ENCODE data around the gene GAS2L2.
A peak's percentile ranks its signal among the peaks of the same experiment; 100 is the strongest.

GAS2L2 gene

GRCh38 chr17:35752945-35753764 lies at the start of gene GAS2L2:
GAS2L2 (minus strand) TSS chr17:35753239; CDS start chr17:35752850, 389 bp downstream.
- Histone ChIP-seq H3K36me3 (ENCODE audit: insufficient read depth, low read length) (no peaks in the 10 kb centered on the region), H3K9ac (ENCODE audit: low read depth, low read length) (no peak within 1 kb of the TSS), H3K4me1 (ENCODE audit: insufficient read depth, low read length) (peaks cover 8% of the 10 kb centered on the region; the same call in 1 of the 2 replicates), H3K9me3 (ENCODE audit: control insufficient read depth, insufficient read depth, low read length) (no peaks in the 10 kb centered on the region)

- no peak overlapping the region for H3K9ac ChIP-seq (ENCODE audit: low read depth, low read length)
- H3K9me3 ChIP-seq (ENCODE audit: control insufficient read depth, insufficient read depth, low read length), result no peaks in the 10 kb centered on the region
- no peaks in the 10 kb centered on the region for H3K36me3 ChIP-seq (ENCODE audit: insufficient read depth, low read length)
- no peaks in the 10 kb centered on the region for H3K4me1 ChIP-seq (ENCODE audit: insufficient read depth, low read length)
Measured at GRCh38 chr17:35801583-35802224, 48.7 kb upstream of the GAS2L2 start.

DNA sequence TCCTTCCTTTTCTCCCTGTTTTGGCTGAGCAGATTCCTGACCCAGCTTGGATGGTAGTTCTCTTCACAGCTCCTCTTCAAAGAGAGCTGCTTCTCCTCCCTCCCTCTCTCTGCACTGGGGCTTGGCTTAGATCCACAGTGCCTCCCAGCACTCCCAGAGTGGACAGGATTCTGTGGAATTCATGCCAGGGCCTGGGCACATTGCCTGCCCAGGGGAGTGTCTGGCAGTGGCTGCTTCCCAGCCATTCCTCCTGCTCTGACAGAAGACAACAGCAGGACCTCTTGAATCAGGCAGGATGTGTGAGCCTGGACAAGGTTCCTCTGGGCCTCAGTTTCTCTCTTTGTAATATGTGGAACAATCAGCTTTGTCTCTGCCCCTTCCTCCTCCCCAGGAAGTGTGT lies 46.9 kb upstream of the GAS2L2 start:
- H3K4me1 ChIP-seq (ENCODE audit: insufficient read depth, low read length), result no peaks in the 10 kb centered on the region
- no peaks in the 10 kb centered on the region for H3K36me3 ChIP-seq (ENCODE audit: insufficient read depth, low read length)
- no peak overlapping the region for H3K9ac ChIP-seq (ENCODE audit: low read depth, low read length)
- no peaks in the 10 kb centered on the region for H3K9me3 ChIP-seq (ENCODE audit: control insufficient read depth, insufficient read depth, low read length)

DNA sequence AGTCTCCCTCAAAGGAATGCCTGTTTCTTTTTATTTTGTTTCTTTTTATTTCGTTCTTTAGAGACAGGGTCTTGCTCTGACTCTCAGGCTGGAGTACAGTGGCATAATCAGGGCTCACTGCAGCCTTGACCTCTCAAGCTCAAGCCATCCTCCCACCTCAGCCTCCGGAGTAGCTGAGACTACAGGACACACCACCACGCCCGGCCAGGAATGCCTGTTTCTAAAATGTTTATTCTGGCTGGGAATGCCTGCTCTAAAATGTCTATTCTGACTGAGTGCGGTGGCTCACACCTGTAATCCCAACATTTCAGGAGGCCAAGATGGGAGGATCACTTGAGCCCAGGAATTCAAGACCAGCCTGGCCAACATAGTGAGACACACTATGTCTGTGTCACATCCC lies 44.9 kb upstream of the GAS2L2 start:
- H3K9ac ChIP-seq (ENCODE audit: low read depth, low read length), result no peak overlapping the region
- no peaks in the 10 kb centered on the region for H3K36me3 ChIP-seq (ENCODE audit: insufficient read depth, low read length)
- 0 out of 2 replicates have a peak, but pooled peaks cover 3% of the 10 kb centered on the region for H3K4me1 ChIP-seq (ENCODE audit: insufficient read depth, low read length)
- no peaks in the 10 kb centered on the region for H3K9me3 ChIP-seq (ENCODE audit: control insufficient read depth, insufficient read depth, low read length)

GRCh38 chr17:35797370-35797769 lies 44.3 kb upstream of the GAS2L2 start:
- Histone ChIP-seq H3K9me3 (ENCODE audit: control insufficient read depth, insufficient read depth, low read length) (no peaks in the 10 kb centered on the region), H3K4me1 (ENCODE audit: insufficient read depth, low read length) (0 out of 2 replicates have a peak, but pooled peaks cover 3% of the 10 kb centered on the region), H3K9ac (ENCODE audit: low read depth, low read length) (no peak overlapping the region), H3K36me3 (ENCODE audit: insufficient read depth, low read length) (no peaks in the 10 kb centered on the region)

GRCh38 chr17:35796942-35797341 lies 43.9 kb upstream of the GAS2L2 start:
- no peak overlapping the region for H3K9ac ChIP-seq (ENCODE audit: low read depth, low read length)
- H3K9me3 ChIP-seq (ENCODE audit: control insufficient read depth, insufficient read depth, low read length), result no peaks in the 10 kb centered on the region
- H3K36me3 ChIP-seq (ENCODE audit: insufficient read depth, low read length), result no peaks in the 10 kb centered on the region
- 0 out of 2 replicates have a peak, but pooled peaks cover 3% of the 10 kb centered on the region for H3K4me1 ChIP-seq (ENCODE audit: insufficient read depth, low read length)

DNA sequence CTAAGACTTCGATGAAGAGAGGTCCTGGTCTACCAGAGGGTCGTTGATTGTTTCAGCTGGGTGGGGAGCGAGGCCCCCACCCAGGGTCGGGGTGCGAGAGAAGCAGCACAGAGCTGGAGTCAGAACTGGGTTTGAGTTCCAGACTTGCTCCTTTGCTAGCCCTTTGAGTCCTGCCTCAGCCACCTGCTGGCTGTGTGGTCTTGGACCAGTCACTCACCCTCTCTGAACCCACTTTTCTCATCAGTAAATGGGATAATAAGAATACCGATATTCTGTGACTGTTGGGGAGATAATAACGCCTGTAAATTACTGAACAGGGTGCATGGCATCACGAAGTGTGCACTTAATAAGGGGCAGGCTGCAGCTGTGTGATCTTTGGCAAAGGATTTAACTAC lies 42.8 kb upstream of the GAS2L2 start:
- Histone ChIP-seq H3K9me3 (ENCODE audit: control insufficient read depth, insufficient read depth, low read length) (no peaks in the 10 kb centered on the region), H3K36me3 (ENCODE audit: insufficient read depth, low read length) (no peaks in the 10 kb centered on the region), H3K9ac (ENCODE audit: low read depth, low read length) (peak overlapping the region; percentile 55; the same call in 1 of the 2 replicates), H3K4me1 (ENCODE audit: insufficient read depth, low read length) (peaks cover 3% of the 10 kb centered on the region; the same call in 1 of the 2 replicates)

DNA sequence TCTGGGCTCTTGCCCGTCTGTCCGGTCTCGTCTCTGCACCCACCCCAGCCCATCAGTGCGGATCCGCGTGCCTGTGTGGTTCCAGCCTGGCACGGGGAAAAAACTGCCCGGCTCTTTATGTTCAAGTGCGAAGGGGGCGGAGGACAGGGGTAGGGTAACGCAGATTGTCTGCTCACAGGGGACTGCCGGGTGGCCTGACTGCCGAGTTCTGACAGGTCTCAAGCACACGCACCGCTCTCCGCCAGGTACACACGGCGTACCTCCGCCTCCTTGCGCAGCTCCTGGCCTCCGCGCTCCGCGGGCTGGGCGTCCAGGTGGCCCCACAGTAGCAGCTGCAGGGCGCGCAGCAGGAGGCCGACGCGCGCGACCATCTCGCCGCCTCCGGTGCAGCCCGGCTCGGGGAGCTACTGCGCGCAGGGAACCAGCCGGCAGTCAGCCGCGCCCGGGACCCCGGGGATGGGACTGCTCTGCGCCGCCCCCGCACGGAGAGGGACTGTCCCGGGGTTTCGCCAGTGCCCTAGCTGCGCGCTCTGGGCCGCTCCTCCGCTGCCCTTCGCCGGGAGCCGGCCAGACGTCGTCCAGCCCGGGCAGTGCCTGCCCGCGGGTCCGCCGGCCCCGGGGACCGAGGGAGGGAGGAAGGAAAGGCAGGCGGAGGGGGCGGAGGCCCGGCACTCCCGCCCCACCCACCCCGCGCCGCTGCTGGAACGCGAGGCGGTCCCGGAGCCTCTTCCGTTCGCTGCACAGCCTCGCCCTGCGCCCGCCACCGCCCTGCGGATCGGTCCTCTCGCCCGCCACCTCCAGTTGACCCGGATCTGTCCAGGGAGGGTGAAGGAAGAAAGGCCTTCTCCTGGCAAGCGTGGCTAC lies 42.2 kb upstream of the GAS2L2 start, which contains the start of gene MMP28:
Gene MMP28 (minus strand): TSS at position 635 of the 864 bp plus-strand sequence. CDS start 264 bp downstream, at position 371.
- no peaks in the 10 kb centered on the region for H3K9me3 ChIP-seq (ENCODE audit: control insufficient read depth, insufficient read depth, low read length)
- H3K4me1 ChIP-seq (ENCODE audit: insufficient read depth, low read length), result peaks cover 3% of the 10 kb centered on the region; the same call in 1 of the 2 replicates
- H3K36me3 ChIP-seq (ENCODE audit: insufficient read depth, low read length), result no peaks in the 10 kb centered on the region
- peak within 1 kb of the TSS; percentile 55; the same call in 1 of the 2 replicates for H3K9ac ChIP-seq (ENCODE audit: low read depth, low read length)

DNA sequence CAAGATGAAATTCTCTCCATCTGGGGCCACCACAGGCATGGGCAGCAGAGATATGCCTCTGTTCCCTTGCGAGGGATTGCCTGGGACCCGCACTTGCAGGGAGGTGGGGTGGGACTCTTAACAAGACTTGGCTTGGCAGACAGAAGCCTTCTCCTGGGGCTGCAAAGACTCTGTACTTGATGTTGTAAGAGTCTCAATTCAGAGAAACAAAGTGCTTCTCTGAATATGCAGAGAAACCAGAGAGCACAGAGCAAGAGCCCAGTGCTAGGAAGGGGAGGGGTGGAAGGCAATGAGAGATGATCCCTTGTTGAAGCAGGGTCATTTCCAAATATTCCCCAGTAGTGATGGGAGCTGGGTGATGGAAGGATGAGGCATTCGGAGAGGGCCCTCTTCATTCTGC lies 40.2 kb upstream of the GAS2L2 start:
- H3K36me3 ChIP-seq (ENCODE audit: insufficient read depth, low read length), result no peaks in the 10 kb centered on the region
- H3K9ac ChIP-seq (ENCODE audit: low read depth, low read length), result no peak overlapping the region
- H3K9me3 ChIP-seq (ENCODE audit: control insufficient read depth, insufficient read depth, low read length), result no peaks in the 10 kb centered on the region
- peaks cover 3% of the 10 kb centered on the region; the same call in 1 of the 2 replicates for H3K4me1 ChIP-seq (ENCODE audit: insufficient read depth, low read length)

DNA sequence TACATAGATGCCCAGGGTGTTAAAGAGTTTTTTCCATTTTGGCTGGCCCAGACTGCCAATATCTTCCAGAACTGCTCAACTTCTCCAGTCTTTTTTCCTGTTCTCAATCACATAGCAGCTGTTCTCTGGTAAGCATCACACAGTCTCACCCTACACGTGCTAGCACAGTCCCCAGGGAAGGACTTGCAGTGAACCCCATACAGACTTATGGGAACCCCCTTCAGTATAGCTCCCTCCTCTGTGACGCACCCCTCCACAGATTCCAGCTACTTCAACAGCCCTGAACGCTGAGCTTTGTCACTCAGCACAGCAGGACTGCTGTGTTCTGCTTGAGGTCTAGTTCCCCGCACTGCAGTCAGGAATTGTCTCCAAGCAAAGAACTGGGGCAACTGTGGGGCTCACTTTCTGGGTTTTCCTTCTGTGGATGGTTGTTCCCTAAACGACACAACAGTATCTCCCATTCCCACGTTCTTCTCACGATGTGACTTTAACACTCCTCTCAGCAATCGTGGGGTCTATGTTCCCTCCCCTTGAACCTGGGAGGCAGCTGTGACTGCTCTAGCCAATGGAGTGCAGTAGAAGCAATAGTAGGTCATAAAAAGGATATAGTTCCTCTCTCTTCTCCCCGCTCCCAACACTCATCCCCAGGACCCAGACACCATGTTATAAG lies 38.8 kb upstream of the GAS2L2 start:
- Histone ChIP-seq H3K9ac (ENCODE audit: low read depth, low read length) (no peak overlapping the region), H3K9me3 (ENCODE audit: control insufficient read depth, insufficient read depth, low read length) (no peaks in the 10 kb centered on the region), H3K4me1 (ENCODE audit: insufficient read depth, low read length) (peaks cover 3% of the 10 kb centered on the region; the same call in 1 of the 2 replicates), H3K36me3 (ENCODE audit: insufficient read depth, low read length) (no peaks in the 10 kb centered on the region)

DNA sequence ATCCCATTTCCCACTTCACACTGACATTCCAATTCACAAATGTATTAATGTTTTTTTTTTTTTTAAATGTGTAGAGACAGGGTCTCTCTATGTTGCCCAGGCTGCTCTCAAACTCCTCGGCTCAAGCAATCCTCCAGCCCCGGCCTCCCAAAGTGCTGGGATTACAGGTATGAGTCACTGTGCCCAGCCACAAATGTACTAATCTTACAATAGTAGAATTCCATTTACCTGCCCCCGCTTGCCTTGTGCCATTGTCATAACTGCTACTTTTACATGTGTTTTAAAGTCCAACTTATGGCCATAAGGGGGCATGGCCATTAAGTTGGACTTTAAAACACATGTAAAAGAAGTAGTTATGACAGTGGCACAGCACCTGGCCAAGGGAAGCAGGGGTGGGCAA lies 37.8 kb upstream of the GAS2L2 start:
- peaks cover 3% of the 10 kb centered on the region; the same call in 1 of the 2 replicates for H3K4me1 ChIP-seq (ENCODE audit: insufficient read depth, low read length)
- no peaks in the 10 kb centered on the region for H3K9me3 ChIP-seq (ENCODE audit: control insufficient read depth, insufficient read depth, low read length)
- H3K9ac ChIP-seq (ENCODE audit: low read depth, low read length), result no peak overlapping the region
- no peaks in the 10 kb centered on the region for H3K36me3 ChIP-seq (ENCODE audit: insufficient read depth, low read length)

DNA sequence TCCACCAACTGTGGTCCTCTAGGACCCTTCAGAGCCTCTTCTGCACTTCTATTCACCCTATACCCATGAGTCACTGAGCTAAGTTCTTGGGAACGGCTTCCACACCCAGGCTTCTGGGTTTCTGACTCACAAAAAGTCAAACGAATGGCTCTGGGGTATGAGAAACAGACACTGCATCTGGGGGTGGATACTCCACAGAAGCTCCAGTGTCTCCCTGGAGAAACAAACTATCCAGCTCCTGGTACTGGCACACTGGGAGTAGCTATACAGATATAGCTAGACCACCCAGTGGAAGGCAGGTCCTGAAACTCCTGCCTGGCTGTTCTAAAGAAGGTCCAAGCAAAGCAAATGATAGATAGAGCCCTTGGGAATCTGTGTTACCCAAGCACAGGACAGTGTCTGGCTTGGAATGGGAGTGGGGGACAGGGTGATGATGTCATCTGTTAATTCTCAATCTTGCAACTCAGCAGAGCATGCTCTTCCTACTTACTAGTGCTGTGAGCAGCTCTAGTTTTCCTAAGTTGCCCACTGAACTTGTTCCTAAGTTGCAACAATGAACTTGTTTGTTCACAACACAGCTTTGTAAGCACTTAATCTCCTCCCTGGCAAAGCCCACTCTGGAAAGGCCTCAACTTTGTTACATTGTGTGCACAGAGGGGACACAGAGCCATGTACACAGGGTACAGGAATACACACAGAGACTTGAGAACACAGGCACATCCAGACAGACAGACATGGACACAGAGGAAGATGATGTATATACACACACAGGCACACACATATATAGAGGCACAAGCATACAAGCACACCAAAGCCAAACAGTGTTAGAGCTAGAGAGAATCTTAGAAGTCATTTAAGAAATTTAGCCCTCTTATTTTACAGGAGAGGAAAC lies 35.7 kb upstream of the GAS2L2 start:
- H3K36me3 ChIP-seq (ENCODE audit: insufficient read depth, low read length), result no peaks in the 10 kb centered on the region
- H3K4me1 ChIP-seq (ENCODE audit: insufficient read depth, low read length), result peaks cover 3% of the 10 kb centered on the region; the same call in 1 of the 2 replicates
- no peak overlapping the region for H3K9ac ChIP-seq (ENCODE audit: low read depth, low read length)
- H3K9me3 ChIP-seq (ENCODE audit: control insufficient read depth, insufficient read depth, low read length), result no peaks in the 10 kb centered on the region

DNA sequence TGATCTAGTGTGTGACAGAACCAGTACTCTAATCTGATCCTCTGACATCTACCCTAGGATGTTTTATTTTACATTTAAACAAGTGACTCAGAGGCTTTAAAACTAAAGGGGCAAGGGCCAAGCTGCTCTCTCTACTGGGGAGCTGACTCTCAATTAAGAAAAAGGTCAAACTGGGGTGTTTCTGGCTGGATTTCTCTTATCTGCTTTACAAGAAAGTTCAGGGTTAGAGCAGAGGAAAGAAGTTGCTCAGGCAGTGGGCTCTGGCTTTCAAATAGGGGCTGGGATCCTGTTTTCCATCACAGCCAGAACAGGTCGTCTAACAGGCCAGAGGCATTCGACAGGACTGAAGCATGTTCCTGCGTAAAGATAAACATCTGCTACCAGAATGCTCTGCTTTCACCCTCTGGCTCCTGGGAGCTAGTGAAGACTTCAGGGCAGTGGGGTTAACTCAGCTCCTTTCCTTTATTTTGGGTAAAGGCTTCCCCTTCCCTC lies 33.9 kb upstream of the GAS2L2 start:
- H3K9ac ChIP-seq (ENCODE audit: low read depth, low read length), result no peak overlapping the region
- no peaks in the 10 kb centered on the region for H3K9me3 ChIP-seq (ENCODE audit: control insufficient read depth, insufficient read depth, low read length)
- no peaks in the 10 kb centered on the region for H3K36me3 ChIP-seq (ENCODE audit: insufficient read depth, low read length)
- peaks cover 2% of the 10 kb centered on the region; the same call in 1 of the 2 replicates for H3K4me1 ChIP-seq (ENCODE audit: insufficient read depth, low read length)

Data from ES-I3 (cell line).